HG03039 (cell line): ENCODE results near the gene TTLL5.

ENCODE experiments used
- ATAC-seq: cut with Tn5 transposase; IDR thresholded peaks from one replicate; pipeline ENCODE4 v1.9.1; 2021; ENCODE audit warnings: mild to moderate bottlenecking, moderate library complexity; ENCODE audit not compliant: unreplicated experiment

TTLL5 gene

DNA sequence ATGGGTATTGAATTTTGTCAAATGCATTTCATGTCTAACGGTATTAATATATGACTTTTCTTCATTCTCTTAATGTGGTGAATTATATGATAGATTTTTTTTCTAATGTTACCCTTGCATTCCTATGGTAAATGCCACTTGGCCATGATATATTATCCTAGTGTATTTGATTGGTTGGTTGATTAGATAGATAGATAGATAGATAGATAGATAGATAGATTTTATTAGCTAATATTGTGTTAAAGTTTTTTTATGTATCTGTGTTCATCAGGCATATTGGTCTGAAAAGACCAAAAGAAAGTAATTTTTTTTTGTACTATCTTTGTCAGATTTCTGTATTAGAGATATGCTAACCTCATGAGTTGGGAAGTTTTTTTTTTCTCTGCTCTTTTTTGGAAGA, 196.2 kb downstream of the TTLL5 start:
- no peak for ATAC-seq

- no peak for ATAC-seq
These were observed 197.3 kb downstream of the TTLL5 start for GRCh38 chr14:75858362-75858761.

DNA sequence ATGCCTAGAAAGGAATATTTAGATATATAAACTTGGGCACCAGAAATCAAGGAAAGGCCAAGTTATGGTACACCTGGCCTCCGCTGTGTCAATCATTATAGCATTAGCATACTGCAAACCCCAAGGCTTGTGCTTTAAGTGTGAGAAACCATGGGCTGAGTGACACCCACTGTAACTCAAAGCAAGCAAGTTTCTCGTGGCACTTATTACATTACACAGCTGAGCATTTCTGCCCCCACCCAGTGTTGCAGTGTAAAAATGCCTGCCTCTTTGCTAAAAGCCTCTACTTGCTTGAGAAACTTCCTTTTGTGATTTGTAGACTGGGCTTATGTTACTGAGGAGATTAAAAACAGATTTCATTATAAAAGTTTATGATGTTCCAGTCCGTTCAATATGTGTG, 198.7 kb downstream of the TTLL5 start:
- ATAC-seq = no peak

DNA sequence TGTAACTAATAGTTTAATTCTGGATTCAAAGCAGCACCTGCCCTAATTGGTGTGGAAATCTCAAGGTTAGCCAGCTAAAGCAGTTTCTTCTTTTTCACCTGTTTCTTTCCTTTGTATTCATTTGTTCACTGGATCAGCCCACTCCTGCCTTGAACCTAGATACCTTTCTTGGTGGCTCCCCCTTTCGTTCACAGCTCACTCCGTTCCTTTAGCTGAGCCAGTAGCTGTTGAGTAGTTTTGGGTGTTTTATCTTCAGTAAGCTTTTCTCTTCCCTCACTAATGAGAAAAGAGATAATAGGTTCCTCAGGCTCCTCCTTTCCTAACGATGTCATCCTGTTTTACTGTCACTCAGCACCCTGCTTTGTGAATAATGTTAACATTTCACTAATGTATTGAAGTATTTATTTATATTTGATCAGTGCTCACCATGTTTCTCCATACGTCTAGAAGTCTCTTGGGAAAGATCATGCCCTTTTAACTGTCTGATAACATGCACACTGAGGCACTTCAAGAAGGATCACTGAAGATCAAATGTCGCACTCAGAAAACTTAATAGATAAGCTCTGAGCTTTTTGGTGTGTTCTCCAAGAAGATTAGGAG, 199.6 kb downstream of the TTLL5 start:
- no peak for ATAC-seq

DNA sequence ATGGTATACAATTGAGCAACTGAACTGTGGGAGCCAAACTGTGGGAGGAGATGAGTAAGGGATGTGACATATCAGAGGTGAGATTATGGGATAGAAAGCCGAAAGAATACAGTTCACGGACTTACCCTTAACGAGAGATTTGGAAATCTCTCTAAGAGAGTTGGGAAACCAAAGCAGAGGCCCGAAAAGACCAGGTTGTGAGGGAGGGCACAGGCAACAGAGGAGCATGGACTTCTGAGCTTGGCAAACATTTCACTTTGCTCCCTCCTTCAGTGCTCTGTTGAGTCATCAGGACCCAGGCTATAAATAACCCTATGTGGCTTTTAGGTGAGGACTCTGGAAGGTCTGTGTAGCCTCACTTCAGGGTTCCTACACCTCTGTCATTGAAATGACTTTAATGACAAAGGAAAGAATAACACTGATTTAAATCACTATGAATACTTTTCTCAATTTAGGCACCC, 200.1 kb downstream of the TTLL5 start:
- no peak for ATAC-seq

DNA sequence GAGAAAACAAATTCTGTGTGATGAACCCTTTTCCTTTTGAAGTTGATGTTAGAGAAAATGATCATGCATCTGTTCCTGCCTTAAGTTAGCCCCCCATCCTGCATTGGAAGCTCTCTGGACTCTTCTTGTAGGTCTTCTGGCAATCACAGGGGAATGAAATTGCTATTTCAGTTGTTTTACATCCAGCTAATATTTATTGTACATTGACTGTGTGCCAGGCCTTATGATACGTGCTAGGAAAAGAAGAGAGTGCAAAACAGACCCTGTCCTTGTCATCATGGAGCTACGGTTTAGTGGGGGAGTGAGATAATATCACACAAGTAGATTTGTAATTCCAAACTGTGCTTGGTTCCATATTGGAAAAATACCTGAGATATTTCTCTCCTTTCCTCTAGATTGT, 202.2 kb downstream of the TTLL5 start:
- ATAC-seq = no peak

DNA sequence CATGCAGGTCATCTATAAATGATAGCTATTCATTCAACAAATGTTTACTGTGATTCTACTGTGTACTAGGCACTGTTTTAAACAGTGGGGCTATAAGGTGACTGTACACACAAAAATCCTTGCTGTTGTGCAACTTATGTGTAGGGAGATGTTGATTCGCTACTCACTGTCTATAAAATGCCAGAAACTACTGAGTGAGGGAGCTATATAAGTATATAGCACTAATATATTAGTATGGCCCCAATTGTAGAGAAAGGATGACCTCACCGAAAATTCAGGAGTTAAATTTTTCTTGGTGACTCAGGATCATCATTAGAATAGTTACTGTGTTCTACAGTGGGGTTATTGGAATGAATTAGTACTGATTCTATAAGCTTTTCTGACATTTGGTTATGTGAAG, 203.3 kb downstream of the TTLL5 start:
- no peak for ATAC-seq

DNA sequence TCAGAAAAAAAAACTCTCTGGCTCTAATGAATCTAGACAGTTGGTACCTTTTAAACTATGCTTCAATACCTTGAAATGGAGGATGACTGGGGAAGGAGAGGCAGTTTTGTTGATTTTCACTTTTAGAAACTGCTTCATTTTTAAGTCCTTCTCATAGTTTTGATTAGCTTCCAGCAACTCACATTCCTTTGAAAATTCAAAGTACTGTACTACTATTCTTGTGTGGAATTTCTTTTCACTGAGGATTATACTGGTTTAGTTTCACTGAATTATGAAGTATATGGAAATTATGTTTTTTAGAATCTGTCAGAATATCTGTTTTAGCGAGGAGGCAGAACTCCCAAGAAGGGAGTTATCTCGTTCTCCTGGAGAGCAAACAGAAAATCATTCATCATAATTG, 204.5 kb downstream of the TTLL5 start:
- no peak for ATAC-seq

GRCh38 chr14:75866970-75867369, 205.9 kb downstream of the TTLL5 start:
- ATAC-seq = no peak

DNA sequence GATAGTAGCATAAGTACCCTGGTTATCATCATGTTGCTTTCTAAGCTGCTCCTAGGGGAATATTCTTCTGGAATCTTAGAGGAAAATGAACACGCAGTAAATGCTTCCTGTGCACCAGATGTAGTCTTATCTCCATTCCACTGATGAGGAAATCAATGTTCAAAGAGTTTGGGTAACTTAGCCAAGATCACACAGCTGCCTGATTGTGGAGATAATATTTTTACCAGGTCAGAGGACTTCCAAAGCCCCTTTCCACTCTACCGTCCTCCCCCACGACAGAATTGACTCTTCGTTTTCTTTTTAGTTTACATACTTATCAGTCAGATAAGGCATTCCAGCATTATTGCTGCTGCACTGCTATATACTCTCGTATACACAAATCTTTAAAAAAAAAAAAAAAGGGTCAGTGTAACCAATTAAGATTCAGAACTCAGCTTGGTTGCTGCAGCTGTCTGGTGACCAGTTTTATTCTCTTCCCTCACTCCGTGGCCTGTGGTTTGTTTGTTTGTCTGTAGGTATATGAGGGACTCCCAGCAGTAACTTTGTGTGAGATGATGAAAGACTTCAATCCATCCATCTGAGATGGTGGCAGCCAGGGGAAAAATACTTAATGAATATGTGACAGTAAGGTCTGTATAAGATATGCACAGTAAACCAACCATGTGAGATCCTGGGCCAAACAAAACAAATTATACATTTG, 210.3 kb downstream of the TTLL5 start:
- ATAC-seq = no peak

DNA sequence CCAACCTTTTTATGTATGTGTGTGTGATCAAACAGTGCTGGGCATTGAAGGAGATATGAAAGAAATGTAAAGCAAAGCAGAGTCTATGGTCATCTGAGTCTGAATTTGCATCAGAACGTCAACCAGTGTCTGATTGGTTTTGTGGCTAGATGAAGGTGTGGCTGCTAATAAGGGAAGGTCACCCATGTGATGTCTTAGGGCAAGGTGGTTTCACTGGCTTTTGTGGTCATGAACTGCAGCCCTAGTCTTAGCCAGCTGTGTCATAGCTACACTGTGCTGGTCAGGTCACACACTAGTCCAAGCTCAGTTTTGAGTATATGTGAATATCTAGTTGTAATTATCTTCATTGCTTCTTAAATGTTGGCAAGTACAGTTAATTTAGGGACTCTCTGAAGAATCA, 214.9 kb downstream of the TTLL5 start:
- peak; percentile 82 for ATAC-seq

DNA sequence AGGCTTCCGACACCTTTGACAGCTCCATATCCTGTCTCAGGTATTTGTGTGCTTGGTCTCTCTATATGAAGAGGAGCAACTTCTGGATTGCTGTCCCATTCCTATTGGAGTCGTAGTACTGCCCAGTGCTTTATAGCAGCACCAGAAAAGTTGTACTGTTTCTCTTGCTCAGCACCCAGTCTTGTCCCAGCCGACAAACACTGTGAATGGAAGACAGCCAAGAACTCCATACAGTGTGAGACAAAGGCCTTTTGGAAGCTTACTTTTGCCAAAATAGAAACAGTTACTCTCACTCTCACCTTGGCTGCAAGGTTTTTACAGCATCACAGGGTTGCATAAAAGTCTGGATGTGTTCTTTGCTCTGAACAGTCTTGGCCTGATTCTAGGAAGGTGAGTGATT, 215.5 kb downstream of the TTLL5 start:
- no peak for ATAC-seq

DNA sequence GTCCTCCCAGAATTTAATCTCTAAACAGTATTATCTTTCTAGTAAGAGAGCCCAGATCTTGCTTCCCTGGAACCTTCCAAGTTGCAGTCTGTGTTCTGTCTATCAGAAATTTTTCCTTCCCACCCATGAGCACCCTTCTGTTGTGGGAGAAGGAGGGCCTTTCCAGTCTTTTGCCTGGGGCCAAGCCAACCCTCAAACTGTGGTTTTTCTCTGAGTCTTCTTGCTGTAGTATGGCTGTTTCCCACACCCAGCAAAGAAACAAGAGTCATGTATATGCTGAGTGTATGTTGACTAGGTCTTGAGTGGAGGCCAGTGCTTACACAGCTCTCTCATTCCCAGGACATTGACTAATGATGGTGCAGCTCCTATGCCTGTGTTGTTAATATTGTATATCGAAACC, 216.2 kb downstream of the TTLL5 start:
- no peak for ATAC-seq

DNA sequence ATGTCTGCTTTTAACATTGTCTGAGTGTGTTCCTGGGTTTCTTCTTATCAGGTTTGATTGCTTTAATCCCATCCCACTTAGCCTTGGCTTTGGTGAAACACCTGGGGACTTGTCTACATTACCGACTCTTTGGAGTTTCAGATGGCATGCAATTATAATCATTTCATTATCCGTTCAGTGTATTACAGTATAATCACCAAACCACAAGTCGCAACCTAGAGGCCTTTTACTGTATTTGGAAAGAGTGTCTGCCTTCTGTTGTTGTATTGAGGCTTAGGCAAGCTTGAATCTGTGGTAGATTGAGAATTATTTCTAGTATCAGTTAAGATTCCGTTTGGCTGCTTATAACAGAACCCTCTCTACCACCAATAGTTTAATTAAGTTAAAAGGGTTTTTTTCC, 216.8 kb downstream of the TTLL5 start:
- ATAC-seq = no peak

GRCh38 chr14:75879031-75879430, 218.0 kb downstream of the TTLL5 start:
- no peak for ATAC-seq

DNA sequence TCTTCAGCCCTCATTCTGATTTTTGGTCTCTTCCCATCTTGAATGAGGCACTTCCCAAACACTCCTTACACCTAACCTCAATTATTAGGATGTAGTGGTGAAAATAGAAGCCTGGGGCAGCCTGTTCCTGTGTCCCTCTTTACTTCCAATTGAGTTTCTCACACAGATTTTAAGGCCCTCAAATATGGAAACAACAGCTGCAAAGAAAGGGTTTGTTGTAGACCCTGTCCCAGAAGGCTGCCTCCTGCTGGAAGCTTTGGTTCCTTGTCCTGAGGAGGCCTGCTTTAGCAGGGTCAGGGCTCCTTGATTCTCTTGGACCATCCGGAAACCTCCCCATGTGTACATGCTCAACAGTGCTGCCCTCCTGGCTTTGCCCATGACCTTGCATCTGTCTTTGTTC, 219.5 kb downstream of the TTLL5 start:
- ATAC-seq = no peak

DNA sequence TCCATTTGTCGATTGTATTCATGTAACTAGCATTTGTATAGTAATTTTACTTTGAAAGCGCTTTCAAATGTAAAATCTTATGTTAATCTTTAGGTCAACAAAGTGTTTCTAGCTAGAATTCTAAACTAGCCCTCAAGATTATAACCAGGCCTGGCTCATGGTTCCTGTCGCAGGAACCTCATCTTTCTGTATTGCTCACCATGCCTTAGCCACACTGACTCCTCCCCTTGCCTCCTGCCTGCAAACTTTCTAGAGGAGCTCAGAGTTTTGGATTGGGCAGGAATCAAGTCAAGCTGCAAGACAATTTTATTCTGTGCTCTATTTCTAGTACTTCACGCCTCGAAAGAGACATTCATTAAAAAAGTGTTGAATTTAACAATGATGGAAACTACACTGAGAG, 220.9 kb downstream of the TTLL5 start:
- ATAC-seq = no peak

GRCh38 chr14:75884198-75884611, 223.2 kb downstream of the TTLL5 start:
- no peak for ATAC-seq

DNA sequence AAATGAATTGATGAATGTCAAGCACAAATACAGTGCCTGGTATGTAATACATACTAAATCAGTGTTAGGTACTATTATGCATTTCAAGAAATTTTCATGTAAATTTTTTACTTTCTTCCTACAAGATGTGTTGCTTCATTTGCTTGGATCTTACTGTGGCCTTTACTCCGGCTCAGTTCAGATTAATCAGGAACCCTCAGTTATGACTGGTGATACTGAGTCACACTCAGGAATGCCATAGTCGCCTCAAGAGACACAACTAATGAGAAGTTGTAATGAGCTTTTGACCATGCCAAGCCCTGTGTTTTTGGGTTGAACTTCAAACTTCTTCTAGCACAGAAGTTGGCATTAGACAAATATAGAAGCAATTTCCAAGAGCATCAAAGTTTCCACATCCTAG, 224.8 kb downstream of the TTLL5 start:
- ATAC-seq = no peak

DNA sequence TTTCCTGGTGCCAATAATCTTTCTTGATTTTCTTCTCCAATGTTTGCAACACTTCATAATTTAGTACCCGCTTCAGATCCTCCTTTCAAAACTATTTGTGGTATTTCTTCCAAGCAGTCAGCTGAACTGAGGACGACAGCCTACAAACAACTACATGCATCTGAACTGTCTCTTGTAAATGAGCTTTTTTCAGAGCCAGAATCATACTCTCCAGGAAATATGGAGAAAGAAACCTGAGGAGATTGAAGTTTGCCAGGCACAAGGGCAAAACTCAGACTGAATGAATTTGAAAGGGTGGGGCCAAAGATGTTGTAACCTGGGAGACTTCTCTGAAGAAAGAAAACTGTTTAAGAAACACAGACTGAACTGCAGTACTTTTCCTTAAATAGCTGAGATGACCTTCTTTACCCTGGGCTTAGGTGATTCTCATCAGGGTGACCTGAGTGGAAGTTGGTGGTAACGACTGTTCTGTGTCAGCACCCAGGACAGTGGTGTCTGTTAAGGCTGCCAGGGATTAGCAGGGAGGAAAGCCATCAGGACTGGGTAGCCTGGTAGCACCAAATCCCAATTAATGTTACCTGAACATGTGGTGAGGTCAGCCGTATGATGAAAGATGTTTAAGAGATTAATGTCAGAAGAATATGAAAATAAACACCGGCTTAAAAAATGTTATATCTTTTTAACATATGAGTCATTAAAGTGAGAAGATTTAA, 225.7 kb downstream of the TTLL5 start:
- no peak for ATAC-seq

- no peak for ATAC-seq
These were observed 227.9 kb downstream of the TTLL5 start for GRCh38 chr14:75888945-75889344.

DNA sequence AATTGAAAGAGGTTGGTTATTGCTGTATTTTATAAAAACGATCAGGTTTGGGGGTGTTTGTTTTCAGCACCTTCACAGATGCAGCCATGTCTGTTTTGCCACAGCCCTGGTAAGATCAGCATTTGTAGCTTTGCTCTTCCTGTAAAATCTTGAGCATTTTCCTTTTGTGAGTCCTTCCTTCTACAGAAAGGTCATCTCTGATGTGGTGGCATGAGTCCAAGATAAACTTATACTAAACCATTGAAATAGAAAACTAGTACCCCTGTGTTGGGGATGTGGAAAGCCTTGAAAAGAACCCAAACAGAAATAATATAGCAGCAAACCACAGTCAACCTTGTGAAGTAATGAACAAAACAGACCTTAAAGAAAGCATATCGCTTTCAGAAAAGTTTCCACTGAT, 235.3 kb downstream of the TTLL5 start:
- ATAC-seq = no peak
